Hepatocyte (in vitro differentiated cells): ENCODE results near the gene UBALD2.

Experiments
- CTCF ChIP-seq: fragments of 200-600 bp; sonication (generic); IDR thresholded peaks from 2 replicates; pipeline ENCODE4 v1.5.1; 2016; ENCODE audit warnings: antibody characterized with exemption, mild to moderate bottlenecking; ENCODE audit not compliant: poor library complexity
- EZH2 ChIP-seq: fragments of 200-600 bp; sonication (generic); IDR thresholded peaks from 2 replicates; pipeline ENCODE4 v1.6.1; 2016; ENCODE audit warnings: antibody characterized with exemption, mild to moderate bottlenecking, borderline replicate concordance

GRCh38 chr17:76296889-76297288, 31.7 kb downstream of the UBALD2 start:
- TF ChIP-seq EZH2 (no peak), CTCF (no peak)
